Activated CD8-positive, alpha-beta memory T cell treated with anti-CD3 and anti-CD28 coated beads for 24 hours (primary cell): ENCODE measurements around the gene PINK1.
"Not testable (repeated sequence)": the region's sequence is repeated elsewhere in the genome, so short reads cannot be mapped to it uniquely, and the experiment has no call there.

Experiments used
- DNase-seq: peaks from one replicate; pipeline ENCODE4 v3.0.0-alpha.2; 2020

Gene PINK1

GRCh38 chr1:20633190-20634064 lies at the start of gene PINK1:
Gene PINK1 (plus strand): TSS chr1:20633458. CDS start chr1:20633549, 91 bp downstream.
- DNase-seq = peak; percentile 99

- no peak for DNase-seq
These were observed 48.4 kb upstream of the PINK1 start for GRCh38 chr1:20584890-20585289.

- DNase-seq = no peak
These were observed 46.2 kb upstream of the PINK1 start for GRCh38 chr1:20586953-20587660.

- DNase-seq = no peak
These were observed 45.6 kb upstream of the PINK1 start for GRCh38 chr1:20587661-20588053.

GRCh38 chr1:20588634-20589225 lies 44.5 kb upstream of the PINK1 start, which contains the start of gene CDA:
Gene CDA (plus strand): TSS chr1:20589097. CDS start chr1:20589130, 33 bp downstream.
- DNase-seq = no peak

- no peak for DNase-seq
These were observed 43.7 kb upstream of the PINK1 start for GRCh38 chr1:20589331-20590278.

GRCh38 chr1:20590306-20590777 lies 42.9 kb upstream of the PINK1 start:
- no peak for DNase-seq

GRCh38 chr1:20593756-20594155 lies 39.5 kb upstream of the PINK1 start:
- no peak for DNase-seq

- DNase-seq = no peak
These were observed 38.5 kb upstream of the PINK1 start for GRCh38 chr1:20594746-20595145.

- DNase-seq = no peak
These were observed 37.2 kb upstream of the PINK1 start for GRCh38 chr1:20596106-20596505.

- DNase-seq = no peak
These were observed 35.6 kb upstream of the PINK1 start for GRCh38 chr1:20597650-20598049.

GRCh38 chr1:20600156-20600555 lies 33.1 kb upstream of the PINK1 start:
- DNase-seq = no peak

- no peak for DNase-seq
These were observed 32.0 kb upstream of the PINK1 start for GRCh38 chr1:20601129-20601825.

GRCh38 chr1:20602851-20603450 lies 30.3 kb upstream of the PINK1 start:
- no peak for DNase-seq

GRCh38 chr1:20603504-20604464 lies 29.5 kb upstream of the PINK1 start:
- no peak for DNase-seq

GRCh38 chr1:20604678-20605077 lies 28.6 kb upstream of the PINK1 start:
- no peak for DNase-seq

GRCh38 chr1:20606801-20607570 lies 26.3 kb upstream of the PINK1 start:
- DNase-seq = not testable (repeated sequence)

- no peak for DNase-seq
These were observed 23.7 kb upstream of the PINK1 start for GRCh38 chr1:20609541-20609940.

GRCh38 chr1:20610970-20611369 lies 22.3 kb upstream of the PINK1 start:
- DNase-seq = no peak
